HEK293T (cell line): Measurements from ENCODE around the gene CCDC70.
"Not testable (repeated sequence)": the region's sequence is repeated elsewhere in the genome, so short reads cannot be mapped to it uniquely, and the experiment has no call there.

Experiments used
- CTCF ChIA-PET: fragments of 350-600 bp; formaldehyde crosslinking; extraction: SDS; loops from one replicate; lab custom pipeline; 2021; ENCODE audit warnings: antibody characterized with exemption, inconsistent platforms; lab: Yijun Ruan, JAX
- POLR2A ChIA-PET: fragments of 350-600 bp; formaldehyde crosslinking; extraction: SDS; loops from one replicate; lab custom pipeline; 2020; ENCODE audit warnings: antibody characterized with exemption, inconsistent platforms; lab: Yijun Ruan, JAX
- DNase-seq: peaks from one replicate; pipeline ENCODE4 v3.0.0; 2012; ENCODE audit warnings: mixed read lengths; ENCODE audit errors: extremely low spot score
- ARNT ChIP-seq: fragments of 450-650 bp; IDR thresholded peaks from 2 replicates; pipeline ENCODE4 v1.6.1; 2017; ENCODE audit warnings: mild to moderate bottlenecking
- BHLHE40 ChIP-seq: fragments of 450-650 bp; IDR thresholded peaks from 2 replicates; pipeline ENCODE4 v1.6.1; 2016; ENCODE audit warnings: mild to moderate bottlenecking, moderate library complexity, borderline replicate concordance
- CTBP1 ChIP-seq: fragments of 450-650 bp; IDR thresholded peaks from 2 replicates; pipeline ENCODE4 v1.6.1; 2016; ENCODE audit warnings: borderline replicate concordance
- ELF4 ChIP-seq: fragments of 450-650 bp; IDR thresholded peaks from 2 replicates; pipeline ENCODE4 v1.6.1; 2017; ENCODE audit warnings: antibody characterized with exemption
- FOXA1 ChIP-seq: fragments of 450-650 bp; IDR thresholded peaks from 2 replicates; pipeline ENCODE4 v1.6.1; 2016; ENCODE audit warnings: mild to moderate bottlenecking
- FOXK2 ChIP-seq: fragments of 450-650 bp; IDR thresholded peaks from 2 replicates; pipeline ENCODE4 v1.6.1; 2016; ENCODE audit warnings: mild to moderate bottlenecking
- FOXM1 ChIP-seq: fragments of 450-650 bp; IDR thresholded peaks from 2 replicates; pipeline ENCODE4 v1.6.1; 2017; ENCODE audit warnings: mild to moderate bottlenecking, borderline replicate concordance
- HDGF ChIP-seq: fragments of 450-650 bp; IDR thresholded peaks from 2 replicates; pipeline ENCODE4 v1.6.1; 2017; ENCODE audit warnings: antibody characterized with exemption, borderline replicate concordance
- L3MBTL2 ChIP-seq: fragments of 450-650 bp; conservative IDR thresholded peaks from 2 replicates; pipeline ENCODE4 v1.6.1; 2016; ENCODE audit warnings: mild to moderate bottlenecking
- LEF1 ChIP-seq: fragments of 450-650 bp; IDR thresholded peaks from 2 replicates; pipeline ENCODE4 v1.6.1; 2017; ENCODE audit warnings: mild to moderate bottlenecking, borderline replicate concordance
- NFRKB ChIP-seq: fragments of 450-650 bp; IDR thresholded peaks from 2 replicates; pipeline ENCODE4 v1.6.1; 2016; ENCODE audit warnings: mild to moderate bottlenecking, moderate library complexity
- SP1 ChIP-seq: fragments of 450-650 bp; IDR thresholded peaks from 2 replicates; pipeline ENCODE4 v1.6.1; 2017
- SUZ12 ChIP-seq: fragments of 450-650 bp; IDR thresholded peaks from 2 replicates; pipeline ENCODE4 v1.6.1; 2016; ENCODE audit warnings: mild to moderate bottlenecking
- TARDBP ChIP-seq: fragments of 450-650 bp; IDR thresholded peaks from 2 replicates; pipeline ENCODE4 v1.6.1; 2016
- ZNF384 ChIP-seq: fragments of 450-650 bp; IDR thresholded peaks from 2 replicates; pipeline ENCODE4 v1.6.1; 2016
- TF ChIP-seq, protein P1 (sequence below): fragments of 450-650 bp; IDR thresholded peaks from 2 replicates; pipeline ENCODE4 v1.6.1; 2016

The CCDC70 gene

DNA sequence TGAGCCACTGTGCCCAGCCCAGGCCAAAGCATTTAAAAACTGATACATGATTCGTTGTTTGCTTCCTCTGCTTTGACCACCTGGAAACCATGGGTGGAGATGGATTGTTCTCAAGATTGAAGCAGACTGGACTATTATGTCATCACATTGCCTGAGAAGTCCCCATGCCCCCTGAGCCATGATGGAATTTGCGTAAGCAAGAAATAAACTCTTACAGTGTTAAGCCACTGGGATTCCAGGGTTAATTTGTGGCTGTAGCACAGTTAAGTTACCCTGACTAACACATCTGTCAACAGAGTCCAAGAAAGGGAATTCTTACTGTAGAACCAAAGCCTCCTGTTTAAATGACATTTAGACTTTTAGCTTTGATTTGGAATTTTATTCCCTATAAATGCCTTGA is 38.4 kb upstream of the CCDC70 start:
- DNase-seq, result no peak
- TF ChIP-seq FOXK2 (no peak), FOXA1 (no peak), CTBP1 (no peak), L3MBTL2 (no peak), HDGF (no peak), BHLHE40 (no peak), ZNF384 (no peak), TARDBP (no peak), SUZ12 (no peak), ARNT (no peak), ELF4 (no peak), FOXM1 (no peak)
- CTCF ChIA-PET, result no interaction called here
- POLR2A ChIA-PET, result no interaction called here

DNA sequence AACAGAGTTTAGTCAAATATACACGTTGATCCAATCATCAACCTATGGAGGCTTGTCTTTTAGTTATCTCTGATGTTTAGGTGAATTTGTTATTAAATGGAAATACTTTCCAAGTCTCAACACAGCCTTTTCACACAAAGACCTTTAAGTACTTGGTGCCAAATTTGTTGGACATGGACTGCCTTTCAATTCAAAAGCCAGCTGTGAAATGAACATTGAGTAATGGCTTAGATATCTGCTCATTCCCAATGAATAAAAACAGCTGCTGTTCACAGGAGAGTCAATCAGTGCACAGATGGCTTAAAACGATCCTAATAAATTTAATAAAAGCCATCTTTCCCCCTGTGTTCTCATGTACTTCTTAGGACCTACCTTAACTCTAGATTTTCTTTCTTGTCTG is 37.9 kb upstream of the CCDC70 start:
- no peak for DNase-seq
- TF ChIP-seq FOXM1 (no peak), BHLHE40 (no peak), FOXA1 (no peak), SP1 (no peak), FOXK2 (no peak), CTBP1 (no peak), HDGF (no peak), L3MBTL2 (no peak), SUZ12 (no peak), ZNF384 (no peak), ARNT (no peak), ELF4 (no peak), LEF1 (no peak), TARDBP (no peak), NFRKB (no peak)
- TF ChIP-seq, protein P1, sequence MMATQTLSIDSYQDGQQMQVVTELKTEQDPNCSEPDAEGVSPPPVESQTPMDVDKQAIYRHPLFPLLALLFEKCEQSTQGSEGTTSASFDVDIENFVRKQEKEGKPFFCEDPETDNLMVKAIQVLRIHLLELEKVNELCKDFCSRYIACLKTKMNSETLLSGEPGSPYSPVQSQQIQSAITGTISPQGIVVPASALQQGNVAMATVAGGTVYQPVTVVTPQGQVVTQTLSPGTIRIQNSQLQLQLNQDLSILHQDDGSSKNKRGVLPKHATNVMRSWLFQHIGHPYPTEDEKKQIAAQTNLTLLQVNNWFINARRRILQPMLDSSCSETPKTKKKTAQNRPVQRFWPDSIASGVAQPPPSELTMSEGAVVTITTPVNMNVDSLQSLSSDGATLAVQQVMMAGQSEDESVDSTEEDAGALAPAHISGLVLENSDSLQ, result no peak
- POLR2A ChIA-PET, result no interaction called here
- CTCF ChIA-PET, result no interaction called here

DNA sequence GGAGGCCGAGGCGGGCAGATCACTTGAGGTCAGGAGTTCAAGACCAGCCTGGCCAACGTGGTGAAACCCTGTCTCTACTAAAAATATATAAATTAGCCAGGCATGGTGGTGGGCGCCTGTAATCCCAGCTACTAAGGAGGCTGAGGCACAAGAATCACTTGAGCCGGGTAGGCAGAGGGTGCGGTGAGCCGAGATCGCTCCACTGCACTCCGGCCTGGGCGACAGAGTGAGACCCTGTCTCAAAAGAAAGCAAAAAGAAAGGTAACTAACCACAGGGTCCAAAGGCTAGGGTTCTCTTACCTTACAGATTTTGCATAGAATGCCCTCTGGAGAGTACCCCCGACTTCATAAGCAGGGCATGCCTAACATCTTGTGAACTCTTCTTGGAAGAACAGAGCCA is 37.1 kb upstream of the CCDC70 start:
- POLR2A ChIA-PET, CTCF ChIA-PET, DNase-seq: not testable (repeated sequence)

DNA sequence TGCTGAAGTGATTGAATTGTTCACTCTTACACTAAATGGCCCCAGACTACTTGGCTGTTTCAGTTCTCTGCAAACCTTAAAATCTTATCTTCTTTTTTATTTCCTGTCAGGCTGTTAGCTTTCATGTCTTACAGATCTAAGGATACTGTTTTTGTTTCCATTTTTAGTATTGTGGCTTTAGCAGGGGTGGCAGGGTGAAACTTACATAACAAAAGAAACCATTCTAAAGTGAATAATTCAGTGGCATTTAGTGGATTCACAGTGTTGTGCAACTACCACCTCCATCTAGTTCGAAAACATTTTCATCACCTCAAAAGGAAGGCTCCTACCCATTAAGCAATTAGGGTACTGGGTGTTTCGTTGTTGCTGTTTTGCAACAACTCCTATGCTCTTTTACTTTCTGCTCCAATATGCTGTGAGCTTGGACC is 36.6 kb upstream of the CCDC70 start:
- TF ChIP-seq, protein P1, result no peak
- TF ChIP-seq LEF1 (no peak), TARDBP (no peak), FOXK2 (no peak), ZNF384 (no peak), HDGF (no peak), BHLHE40 (no peak), SUZ12 (no peak), FOXM1 (no peak), SP1 (no peak), CTBP1 (no peak), ARNT (no peak), NFRKB (no peak), ELF4 (no peak), L3MBTL2 (no peak), FOXA1 (no peak)
- CTCF ChIA-PET, result no interaction called here
- DNase-seq, result no peak
- POLR2A ChIA-PET, result no interaction called here

DNA sequence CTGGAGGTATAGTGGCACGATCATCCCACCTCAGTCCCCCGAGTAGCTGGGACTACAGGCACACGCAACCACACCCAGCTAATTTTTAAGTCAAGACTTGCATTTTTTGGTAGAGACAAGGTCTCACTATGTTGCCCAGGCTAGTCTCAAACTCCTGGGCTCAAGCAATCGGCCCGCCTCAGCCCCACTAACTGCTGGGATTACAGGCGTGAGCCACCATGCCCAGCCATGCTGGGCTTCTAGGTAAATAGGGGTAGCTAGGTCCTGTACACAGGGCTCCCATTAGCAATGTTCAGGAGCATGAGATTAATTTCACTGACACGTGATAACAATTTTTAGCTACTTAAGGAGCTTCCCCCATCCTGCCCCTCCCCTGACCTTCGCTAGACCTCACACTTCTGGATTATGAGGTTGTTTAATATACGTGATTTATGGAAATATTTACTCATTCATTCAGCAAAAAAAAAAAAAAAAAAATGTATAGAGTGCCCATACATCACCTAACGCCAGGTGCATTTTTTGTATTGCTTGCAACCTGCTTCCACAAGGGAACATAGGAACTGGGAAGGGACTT is 36.0 kb upstream of the CCDC70 start:
- ChIA-PET CTCF (no interaction called here), POLR2A (no interaction called here)
- DNase-seq, result no peak
- no peak for TF ChIP-seq ELF4
- no peak for TF ChIP-seq FOXM1
- TF ChIP-seq BHLHE40, result no peak
- no peak for TF ChIP-seq SUZ12
- TF ChIP-seq, protein P1, result no peak
- no peak for TF ChIP-seq LEF1
- TF ChIP-seq ZNF384, result no peak
- no peak for TF ChIP-seq SP1

DNA sequence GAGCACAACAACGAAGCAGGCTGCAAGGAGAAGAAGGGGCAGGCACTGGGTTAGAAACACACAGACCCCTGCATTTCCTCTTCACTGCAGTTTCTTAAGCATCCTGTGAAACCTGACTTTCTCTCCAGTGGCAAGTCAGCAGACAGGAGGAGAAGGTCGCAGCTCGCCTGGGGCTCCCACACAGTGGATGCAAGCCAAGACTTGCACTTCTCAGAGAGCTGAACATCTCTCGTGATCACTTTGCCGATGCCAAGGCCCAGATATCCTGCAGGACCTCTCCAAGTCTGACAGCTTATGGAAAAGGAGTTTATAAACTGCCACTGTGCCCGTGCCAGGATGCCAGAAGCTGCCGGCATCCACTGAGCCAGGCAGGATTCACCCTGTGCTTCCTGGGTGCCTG is 35.2 kb upstream of the CCDC70 start:
- DNase-seq, result no peak
- POLR2A ChIA-PET, result no interaction called here
- CTCF ChIA-PET, result no interaction called here

More for the DNA sequence above, 35.2 kb upstream of the CCDC70 start:
- TF ChIP-seq FOXK2, result no peak
- TF ChIP-seq HDGF, result no peak
- TF ChIP-seq ZNF384, result no peak
- no peak for TF ChIP-seq TARDBP
- no peak for TF ChIP-seq NFRKB
- TF ChIP-seq FOXA1, result no peak
- TF ChIP-seq, protein P1, result no peak
- TF ChIP-seq SUZ12, result no peak
- no peak for TF ChIP-seq CTBP1
- TF ChIP-seq FOXM1, result no peak
- no peak for TF ChIP-seq ARNT
- TF ChIP-seq ELF4, result no peak
- TF ChIP-seq LEF1, result no peak
- TF ChIP-seq L3MBTL2, result no peak
